GM18502 (cell line): Measurements from ENCODE around the gene NUPR1.
A peak's percentile ranks its signal among the peaks of the same experiment; 100 is the strongest.
"Not testable (repeated sequence)": the region's sequence is repeated elsewhere in the genome, so short reads cannot be mapped to it uniquely, and the experiment has no call there.

Experiments
- ATAC-seq: cut with Tn5 transposase; IDR thresholded peaks from one replicate; pipeline ENCODE4 v1.9.1; 2021; ENCODE audit warnings: mild to moderate bottlenecking; ENCODE audit not compliant: unreplicated experiment, poor library complexity

Gene NUPR1

GRCh38 chr16:28500476-28501180 is 38.1 kb downstream of the NUPR1 start:
- ATAC-seq, result not testable (repeated sequence)

GRCh38 chr16:28499854-28500253 is 38.9 kb downstream of the NUPR1 start:
- ATAC-seq, result no peak

GRCh38 chr16:28498666-28499381 is 40.0 kb downstream of the NUPR1 start:
- no peak for ATAC-seq

GRCh38 chr16:28497861-28498599 is 40.7 kb downstream of the NUPR1 start:
- no peak for ATAC-seq

GRCh38 chr16:28497386-28497785 is 41.4 kb downstream of the NUPR1 start:
- ATAC-seq, result no peak

- no peak for ATAC-seq
These were observed 41.9 kb downstream of the NUPR1 start for GRCh38 chr16:28496844-28497243.

GRCh38 chr16:28495795-28496749 is 42.7 kb downstream of the NUPR1 start:
- no peak for ATAC-seq

- no peak for ATAC-seq
These were observed 43.5 kb downstream of the NUPR1 start for GRCh38 chr16:28495098-28495793.

- ATAC-seq, result peak; percentile 56
These were observed 44.5 kb downstream of the NUPR1 start, which contains the start of gene APOBR for GRCh38 chr16:28494121-28494851. APOBR (plus strand) TSS chr16:28494643; CDS start chr16:28494682, 39 bp downstream.

- ATAC-seq, result no peak
These were observed 46.3 kb downstream of the NUPR1 start for GRCh38 chr16:28492511-28492910.

GRCh38 chr16:28491970-28492474 is 46.8 kb downstream of the NUPR1 start, which contains the start of gene CLN3:
CLN3 (minus strand) TSS chr16:28492074; CDS start chr16:28491759, 315 bp downstream.
- ATAC-seq, result peak; percentile 77

GRCh38 chr16:28491230-28491969 is 47.4 kb downstream of the NUPR1 start:
- ATAC-seq, result peak; percentile 7

GRCh38 chr16:28486266-28486665 is 52.5 kb downstream of the NUPR1 start:
- no peak for ATAC-seq

- not testable (repeated sequence) for ATAC-seq
These were observed 55.4 kb downstream of the NUPR1 start for GRCh38 chr16:28483361-28483760.
